ENCODE results near the gene RBM18. TPM values are rescaled to one million over a fixed set of nuclear protein-coding genes. Genes with fewer than 3 reads are reported as not detected.

Gene RBM18
- polyA plus RNA-seq, 1 donor = 16.2 TPM

DNA sequence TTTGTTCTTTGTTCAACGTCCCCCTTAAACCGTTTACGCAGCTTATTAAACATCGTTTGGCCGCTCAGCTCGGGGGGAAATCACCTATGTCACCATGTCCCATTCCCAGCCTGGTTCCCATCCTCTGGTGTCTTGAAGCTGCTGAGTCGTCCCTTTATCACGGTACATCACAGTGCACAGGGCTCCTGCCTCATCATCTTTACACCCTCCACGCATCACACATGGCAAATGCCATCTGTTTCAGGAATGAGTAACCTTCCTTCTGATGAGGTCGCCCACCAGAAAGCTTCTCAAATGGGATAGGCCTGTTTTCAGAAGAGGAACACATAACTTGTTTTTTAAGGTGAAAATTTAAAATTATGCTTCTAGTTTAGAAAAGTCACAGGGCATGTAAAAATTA is 28.0 kb downstream of the RBM18 start:
- no CpG with 5 or more reads among the region's 10 CpGs for WGBS (ENCODE audit: insufficient coverage, low lambda C conversion rate)
- Histone ChIP-seq H3K27me3 (ENCODE audit: control insufficient read depth, insufficient read depth, low read length) (peaks cover 28% of the 10 kb centered on the region), H3K4me1 (ENCODE audit: control insufficient read depth, insufficient read depth, low read length) (no peaks in the 10 kb centered on the region), H3K27ac (ENCODE audit: low read length) (no peak overlapping the region), H3K9me3 (ENCODE audit: control insufficient read depth, low read depth, low read length) (no peaks in the 10 kb centered on the region), H3K36me3 (ENCODE audit: control insufficient read depth, insufficient read depth, low read length) (peaks cover 9% of the 10 kb centered on the region), H3K4me3 (ENCODE audit: low read length) (no peak overlapping the region)
- DNase-seq = no peak

DNA sequence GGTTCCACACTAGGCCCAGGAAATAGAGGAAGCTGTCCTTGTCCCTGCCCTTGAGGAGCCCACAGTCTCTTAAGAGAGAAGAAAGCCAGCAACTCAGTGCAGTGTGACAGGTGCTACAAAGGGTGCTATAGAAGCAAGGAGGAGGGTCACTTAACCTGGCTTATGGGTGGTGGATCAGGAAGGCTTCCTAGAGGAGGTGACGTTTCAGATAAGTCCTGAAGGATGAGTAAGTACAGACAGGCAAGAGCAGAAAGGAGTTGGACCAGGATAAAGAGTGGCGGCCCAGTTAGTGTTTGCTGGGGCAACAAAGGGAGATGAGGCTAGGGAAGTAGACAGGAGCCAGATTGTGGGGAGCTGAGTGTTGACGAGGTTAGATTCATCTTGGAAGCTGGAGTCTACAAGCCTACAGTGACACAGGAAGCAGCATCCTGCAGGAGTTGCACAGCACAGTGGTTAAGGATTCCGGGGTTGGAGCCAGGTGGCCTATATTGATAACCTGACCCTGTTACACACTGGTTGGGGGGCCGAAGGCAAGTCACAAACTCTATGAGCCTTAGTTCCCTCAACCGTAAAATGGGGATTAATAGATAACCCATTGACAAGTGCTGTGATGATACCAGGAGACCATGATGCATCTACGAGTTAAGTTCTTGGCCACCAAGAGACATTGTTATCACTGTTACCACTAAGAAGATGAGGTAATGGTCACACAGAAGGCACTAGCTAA is 30.5 kb downstream of the RBM18 start:
- WGBS (ENCODE audit: insufficient coverage, low lambda C conversion rate) = 70% methylated on average over 2 of the region's 7 CpGs
- DNase-seq = no peak
- Histone ChIP-seq H3K36me3 (ENCODE audit: control insufficient read depth, insufficient read depth, low read length) (no peaks in the 10 kb centered on the region), H3K27me3 (ENCODE audit: control insufficient read depth, insufficient read depth, low read length) (peaks cover 53% of the 10 kb centered on the region), H3K4me3 (ENCODE audit: low read length) (no peak overlapping the region), H3K4me1 (ENCODE audit: control insufficient read depth, insufficient read depth, low read length) (no peaks in the 10 kb centered on the region), H3K9me3 (ENCODE audit: control insufficient read depth, low read depth, low read length) (no peaks in the 10 kb centered on the region), H3K27ac (ENCODE audit: low read length) (no peak overlapping the region)

GRCh38 chr9:122232796-122233306 is 31.8 kb downstream of the RBM18 start:
- Histone ChIP-seq H3K36me3 (ENCODE audit: control insufficient read depth, insufficient read depth, low read length) (no peaks in the 10 kb centered on the region), H3K27ac (ENCODE audit: low read length) (no peak overlapping the region), H3K9me3 (ENCODE audit: control insufficient read depth, low read depth, low read length) (peaks cover 4% of the 10 kb centered on the region), H3K4me3 (ENCODE audit: low read length) (no peak overlapping the region), H3K27me3 (ENCODE audit: control insufficient read depth, insufficient read depth, low read length) (peaks cover 65% of the 10 kb centered on the region), H3K4me1 (ENCODE audit: control insufficient read depth, insufficient read depth, low read length) (no peaks in the 10 kb centered on the region)
- 33% methylated on average over 1 of the region's 6 CpGs for WGBS (ENCODE audit: insufficient coverage, low lambda C conversion rate)
- DNase-seq = no peak

- Histone ChIP-seq H3K9me3 (ENCODE audit: control insufficient read depth, low read depth, low read length) (peaks cover 17% of the 10 kb centered on the region), H3K27me3 (ENCODE audit: control insufficient read depth, insufficient read depth, low read length) (peaks cover 92% of the 10 kb centered on the region), H3K4me3 (ENCODE audit: low read length) (no peak overlapping the region), H3K4me1 (ENCODE audit: control insufficient read depth, insufficient read depth, low read length) (peaks cover 4% of the 10 kb centered on the region), H3K27ac (ENCODE audit: low read length) (no peak overlapping the region), H3K36me3 (ENCODE audit: control insufficient read depth, insufficient read depth, low read length) (no peaks in the 10 kb centered on the region)
- WGBS (ENCODE audit: insufficient coverage, low lambda C conversion rate) = no CpG with 5 or more reads among the region's 4 CpGs
- DNase-seq = no peak
Measured at GRCh38 chr9:122229485-122229837, 35.2 kb downstream of the RBM18 start.

DNA sequence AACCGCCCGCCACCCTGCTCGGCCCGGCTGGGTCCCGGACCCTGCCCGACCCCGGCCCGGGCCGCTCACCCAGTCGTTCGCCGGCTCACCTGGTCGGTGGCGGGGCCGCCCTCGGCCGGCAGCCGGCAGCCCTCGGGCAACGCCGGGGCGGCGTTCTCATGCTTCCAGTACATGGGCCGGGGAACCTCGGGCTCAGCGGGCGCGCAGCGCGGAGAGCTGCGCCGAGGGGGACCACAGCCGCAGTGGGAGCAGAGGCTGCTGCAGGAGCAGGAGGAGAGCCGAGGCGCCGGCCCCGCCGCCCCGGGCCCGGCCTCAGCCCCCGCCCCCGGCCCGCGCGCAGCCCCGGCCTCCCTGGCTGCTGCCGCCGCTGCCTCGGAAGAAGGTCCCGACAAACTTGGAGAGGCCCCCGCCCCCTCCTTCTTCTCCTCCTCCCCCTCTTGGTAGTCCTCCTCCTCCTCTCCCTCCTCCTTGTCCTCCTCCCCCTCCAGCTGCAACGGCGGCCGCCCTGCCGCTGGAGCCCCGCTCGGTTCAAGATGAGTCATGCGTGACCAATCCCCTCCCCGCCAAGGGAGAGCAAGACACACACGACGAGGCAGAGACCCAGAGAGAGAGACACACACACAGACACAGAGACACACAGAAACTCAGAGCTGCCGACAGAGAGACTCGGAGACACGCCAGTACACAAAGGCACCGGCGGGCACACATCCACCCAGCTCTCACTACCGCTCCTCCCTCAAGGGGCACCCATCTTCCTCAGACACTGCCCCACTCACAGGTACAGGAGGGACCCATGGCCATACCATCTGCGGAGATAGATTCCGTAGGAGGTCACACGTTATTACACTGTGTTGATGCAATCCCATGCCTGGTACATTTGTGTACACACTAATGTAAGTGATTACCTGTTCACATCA is 35.8 kb downstream of the RBM18 start, which contains the start of gene LHX6:
Gene LHX6 (minus strand): TSS at position 390 of the 917 bp plus-strand sequence. CDS start 217 bp downstream, at position 173.
- Histone ChIP-seq H3K4me3 (ENCODE audit: low read length) (no peak within 1 kb of the TSS), H3K27ac (ENCODE audit: low read length) (no peak within 1 kb of the TSS), H3K4me1 (ENCODE audit: control insufficient read depth, insufficient read depth, low read length) (peaks cover 4% of the 10 kb centered on the region), H3K36me3 (ENCODE audit: control insufficient read depth, insufficient read depth, low read length) (no peaks in the 10 kb centered on the region), H3K27me3 (ENCODE audit: control insufficient read depth, insufficient read depth, low read length) (peaks cover 97% of the 10 kb centered on the region), H3K9me3 (ENCODE audit: control insufficient read depth, low read depth, low read length) (peaks cover 17% of the 10 kb centered on the region)
- no peak for DNase-seq
- no CpG with 5 or more reads among the region's 70 CpGs for WGBS (ENCODE audit: insufficient coverage, low lambda C conversion rate)

DNA sequence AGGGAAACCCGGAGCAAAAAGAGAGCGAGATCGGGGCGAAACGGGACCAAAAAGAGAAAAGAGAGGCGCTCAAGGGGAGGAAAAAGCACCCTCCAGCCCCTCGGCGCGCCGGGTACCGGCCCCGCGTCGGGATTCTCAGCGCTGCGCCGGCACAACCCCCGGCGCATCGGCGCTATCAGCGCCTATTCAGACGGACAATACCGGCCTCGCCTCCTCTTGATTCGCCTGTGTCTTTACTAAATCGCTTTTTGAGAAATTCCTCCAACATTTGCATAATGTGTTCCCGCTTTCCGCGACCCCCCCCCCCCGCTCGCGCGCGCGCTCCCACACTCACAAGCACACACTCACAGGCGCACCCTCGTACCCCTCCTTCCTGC is 36.5 kb downstream of the RBM18 start:
- Histone ChIP-seq H3K4me3 (ENCODE audit: low read length) (no peak overlapping the region), H3K4me1 (ENCODE audit: control insufficient read depth, insufficient read depth, low read length) (peaks cover 4% of the 10 kb centered on the region), H3K36me3 (ENCODE audit: control insufficient read depth, insufficient read depth, low read length) (no peaks in the 10 kb centered on the region), H3K27me3 (ENCODE audit: control insufficient read depth, insufficient read depth, low read length) (peaks cover 98% of the 10 kb centered on the region), H3K9me3 (ENCODE audit: control insufficient read depth, low read depth, low read length) (peaks cover 17% of the 10 kb centered on the region), H3K27ac (ENCODE audit: low read length) (no peak overlapping the region)
- WGBS (ENCODE audit: insufficient coverage, low lambda C conversion rate) = 5% methylated on average over 4 of the region's 38 CpGs
- DNase-seq = peak in 1 of 2 donors; percentile 34

DNA sequence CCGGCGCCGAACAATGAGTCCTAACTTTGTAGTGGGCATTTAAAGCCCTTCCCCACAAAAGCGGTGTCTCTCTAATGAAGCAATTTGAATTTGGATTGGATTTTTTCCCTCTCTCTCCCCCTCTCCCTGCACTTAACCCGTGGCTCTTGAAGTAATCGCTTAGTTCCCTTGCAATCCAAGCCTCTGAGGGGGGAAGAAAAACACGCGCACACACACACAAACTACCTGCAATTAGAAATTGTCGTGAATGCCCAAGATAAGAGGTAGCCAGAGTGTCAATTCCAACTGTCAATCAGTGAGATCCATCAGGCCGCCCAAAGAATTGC is 37.1 kb downstream of the RBM18 start:
- H3K27me3 ChIP-seq (ENCODE audit: control insufficient read depth, insufficient read depth, low read length) = peaks cover 98% of the 10 kb centered on the region
- no peak overlapping the region for H3K4me3 ChIP-seq (ENCODE audit: low read length)
- no peaks in the 10 kb centered on the region for H3K36me3 ChIP-seq (ENCODE audit: control insufficient read depth, insufficient read depth, low read length)
- no CpG with 5 or more reads among the region's 10 CpGs for WGBS (ENCODE audit: insufficient coverage, low lambda C conversion rate)
- H3K4me1 ChIP-seq (ENCODE audit: control insufficient read depth, insufficient read depth, low read length) = peaks cover 4% of the 10 kb centered on the region
- peaks cover 17% of the 10 kb centered on the region for H3K9me3 ChIP-seq (ENCODE audit: control insufficient read depth, low read depth, low read length)
- H3K27ac ChIP-seq (ENCODE audit: low read length) = no peak overlapping the region
- no peak for DNase-seq

DNA sequence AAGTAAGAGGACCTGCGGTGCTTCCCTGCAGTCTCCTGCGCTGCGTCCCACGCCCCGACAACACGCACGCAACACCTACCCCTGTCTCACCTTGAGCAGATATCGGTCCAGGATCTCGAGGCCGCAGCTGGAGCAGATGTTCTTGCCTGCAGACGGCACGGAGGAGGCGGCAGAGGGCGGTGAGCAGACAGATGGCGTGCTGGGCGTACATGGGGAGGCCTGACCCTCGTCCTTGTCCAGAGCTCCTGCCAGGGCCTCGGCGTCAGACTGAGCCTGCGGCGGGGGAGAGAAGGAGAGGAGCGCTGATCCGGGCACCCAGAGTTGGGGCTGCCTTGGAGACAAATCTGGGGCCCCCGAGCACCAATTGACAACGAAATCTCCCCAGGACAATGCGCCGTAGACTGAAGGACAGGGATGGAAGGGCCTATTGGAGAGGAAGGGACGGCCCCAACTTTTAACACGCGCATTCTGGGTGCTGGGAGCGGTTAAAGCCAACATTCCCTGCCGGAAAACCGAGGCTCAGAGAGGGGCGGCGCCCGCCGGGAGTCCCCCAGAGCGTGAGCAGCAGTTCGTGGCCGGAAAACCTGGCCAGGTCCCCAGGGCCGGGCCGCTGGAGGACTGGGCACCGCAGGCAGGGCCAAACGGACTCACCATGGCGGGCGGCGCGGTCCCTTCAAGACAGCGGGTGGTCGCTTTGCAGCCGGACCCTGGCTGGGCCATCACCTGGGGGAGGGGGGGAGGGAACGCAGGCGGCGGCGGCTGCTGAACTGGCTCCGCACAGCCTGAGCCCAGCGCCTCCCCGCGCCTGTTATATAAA is 37.7 kb downstream of the RBM18 start:
- no CpG with 5 or more reads among the region's 59 CpGs for WGBS (ENCODE audit: insufficient coverage, low lambda C conversion rate)
- Histone ChIP-seq H3K36me3 (ENCODE audit: control insufficient read depth, insufficient read depth, low read length) (no peaks in the 10 kb centered on the region), H3K4me1 (ENCODE audit: control insufficient read depth, insufficient read depth, low read length) (peaks cover 4% of the 10 kb centered on the region), H3K27me3 (ENCODE audit: control insufficient read depth, insufficient read depth, low read length) (peaks cover 98% of the 10 kb centered on the region), H3K27ac (ENCODE audit: low read length) (no peak overlapping the region), H3K4me3 (ENCODE audit: low read length) (no peak overlapping the region), H3K9me3 (ENCODE audit: control insufficient read depth, low read depth, low read length) (peaks cover 17% of the 10 kb centered on the region)
- no peak for DNase-seq

DNA sequence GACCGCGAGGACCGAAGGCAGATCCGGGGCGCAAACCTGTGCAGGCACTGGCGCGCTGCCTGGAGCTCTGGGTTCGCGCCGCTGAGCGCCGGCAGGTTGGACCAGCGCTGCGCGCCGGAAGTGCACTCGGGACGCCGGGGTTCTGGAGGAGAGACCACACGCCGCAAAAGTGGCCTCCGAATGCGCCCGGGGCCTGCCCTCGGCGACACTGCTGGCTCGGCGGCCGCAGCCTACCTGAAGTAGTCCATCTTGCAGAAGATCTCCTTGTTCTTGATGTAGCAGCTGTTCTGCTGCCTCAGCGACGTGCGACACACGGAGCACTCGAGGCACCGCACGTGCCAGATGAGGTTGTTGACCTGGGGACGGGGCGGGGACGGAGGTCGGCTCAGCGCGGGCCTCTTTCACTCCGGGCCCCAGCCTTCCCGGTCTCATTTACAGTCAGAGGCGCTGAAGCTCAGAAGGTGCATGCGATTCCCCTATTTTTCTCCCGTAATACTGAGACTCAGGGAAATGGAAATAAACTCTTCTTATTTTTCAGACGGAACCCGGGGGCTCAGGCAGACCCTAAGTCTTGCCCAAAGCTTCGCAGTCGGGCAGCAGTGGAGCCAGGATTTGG is 38.4 kb downstream of the RBM18 start:
- peaks cover 19% of the 10 kb centered on the region for H3K9me3 ChIP-seq (ENCODE audit: control insufficient read depth, low read depth, low read length)

More for the DNA sequence above, 38.4 kb downstream of the RBM18 start:
- Histone ChIP-seq H3K36me3 (ENCODE audit: control insufficient read depth, insufficient read depth, low read length) (no peaks in the 10 kb centered on the region), H3K4me1 (ENCODE audit: control insufficient read depth, insufficient read depth, low read length) (peaks cover 7% of the 10 kb centered on the region), H3K27me3 (ENCODE audit: control insufficient read depth, insufficient read depth, low read length) (peaks cover 98% of the 10 kb centered on the region), H3K4me3 (ENCODE audit: low read length) (no peak overlapping the region), H3K27ac (ENCODE audit: low read length) (no peak overlapping the region)
- WGBS (ENCODE audit: insufficient coverage, low lambda C conversion rate) = no CpG with 5 or more reads among the region's 51 CpGs
- peak in 1 of 2 donors; percentile 41 for DNase-seq
